ENCODE measurements around the gene GRIK3. TPM values are rescaled to one million over a fixed set of nuclear protein-coding genes. Genes with fewer than 3 reads are reported as not detected.

GRIK3 gene
- total RNA-seq, 2 donors from 2014 or later: 0.30 to 0.55 TPM

DNA sequence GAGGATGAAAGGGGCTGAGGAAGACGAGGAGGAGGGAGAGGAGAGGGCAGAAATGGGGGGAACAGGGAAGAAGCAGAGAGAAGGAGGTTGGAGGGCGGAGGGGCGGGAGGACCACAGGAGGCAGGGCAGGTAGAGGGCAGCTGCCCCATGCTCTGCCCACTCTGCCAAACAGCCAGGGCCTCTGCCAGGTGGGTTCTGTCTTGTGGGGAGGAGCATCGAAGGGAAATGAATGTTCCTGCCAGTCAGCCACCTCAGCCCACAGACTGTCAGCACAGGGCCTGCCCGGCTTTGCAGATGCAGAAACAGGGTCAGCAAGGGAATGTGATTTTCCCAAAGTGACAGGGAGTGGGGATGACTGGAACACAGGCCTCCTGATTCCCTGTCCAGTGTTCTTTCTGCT lies 82.6 kb downstream of the GRIK3 start:
- no peaks in the 10 kb centered on the region for H3K27me3 ChIP-seq
- DNase-seq (ENCODE audit: low spot score): no peak
- H3K27ac ChIP-seq: no peak overlapping the region
- H3K4me1 ChIP-seq: no peaks in the 10 kb centered on the region
- H3K4me3 ChIP-seq: no peak overlapping the region
- no peaks in the 10 kb centered on the region for H3K36me3 ChIP-seq
- TF ChIP-seq CTCF (IDR thresholded peaks at IDR 0.05): no peak
- H3K9me3 ChIP-seq: no peaks in the 10 kb centered on the region

- Histone ChIP-seq H3K36me3 (no peaks in the 10 kb centered on the region), H3K27me3 (no peaks in the 10 kb centered on the region), H3K27ac (no peak overlapping the region), H3K4me1 (no peaks in the 10 kb centered on the region), H3K9me3 (no peaks in the 10 kb centered on the region), H3K4me3 (no peak overlapping the region)
- no peak for TF ChIP-seq CTCF (IDR thresholded peaks at IDR 0.05)
- DNase-seq (ENCODE audit: low spot score): no peak
Observed at GRCh38 chr1:36951292-36951750, 83.0 kb downstream of the GRIK3 start.

GRCh38 chr1:36950604-36951291 lies 83.6 kb downstream of the GRIK3 start:
- DNase-seq (ENCODE audit: low spot score): no peak
- Histone ChIP-seq H3K27ac (no peak overlapping the region), H3K4me3 (no peak overlapping the region), H3K36me3 (no peaks in the 10 kb centered on the region), H3K27me3 (no peaks in the 10 kb centered on the region), H3K4me1 (no peaks in the 10 kb centered on the region), H3K9me3 (no peaks in the 10 kb centered on the region)
- no peak for TF ChIP-seq CTCF (IDR thresholded peaks at IDR 0.05)

DNA sequence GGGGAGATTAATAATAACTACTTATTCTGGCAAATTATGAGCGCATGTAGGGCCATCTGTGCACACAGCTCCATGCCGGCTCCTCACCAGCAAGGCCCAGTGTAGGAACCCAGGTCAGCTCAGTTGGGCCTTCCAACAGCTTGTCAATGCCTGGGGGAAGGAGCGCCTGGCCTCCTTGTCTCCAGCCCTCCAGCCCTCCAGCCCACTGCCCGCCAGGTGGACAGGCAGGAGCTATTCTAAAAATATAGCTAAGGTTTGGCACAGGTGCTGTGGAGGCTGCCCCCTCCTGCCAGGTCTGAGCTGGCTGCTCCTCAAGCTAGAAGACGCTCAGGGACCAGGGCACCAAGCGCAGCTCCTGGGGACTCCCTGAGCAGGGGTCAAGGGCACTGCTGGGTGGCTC lies 85.7 kb downstream of the GRIK3 start:
- Histone ChIP-seq H3K4me1 (no peaks in the 10 kb centered on the region), H3K27me3 (no peaks in the 10 kb centered on the region), H3K27ac (no peak overlapping the region), H3K36me3 (no peaks in the 10 kb centered on the region), H3K9me3 (no peaks in the 10 kb centered on the region), H3K4me3 (no peak overlapping the region)
- DNase-seq (ENCODE audit: low spot score): no peak
- TF ChIP-seq CTCF (IDR thresholded peaks at IDR 0.05): no peak

DNA sequence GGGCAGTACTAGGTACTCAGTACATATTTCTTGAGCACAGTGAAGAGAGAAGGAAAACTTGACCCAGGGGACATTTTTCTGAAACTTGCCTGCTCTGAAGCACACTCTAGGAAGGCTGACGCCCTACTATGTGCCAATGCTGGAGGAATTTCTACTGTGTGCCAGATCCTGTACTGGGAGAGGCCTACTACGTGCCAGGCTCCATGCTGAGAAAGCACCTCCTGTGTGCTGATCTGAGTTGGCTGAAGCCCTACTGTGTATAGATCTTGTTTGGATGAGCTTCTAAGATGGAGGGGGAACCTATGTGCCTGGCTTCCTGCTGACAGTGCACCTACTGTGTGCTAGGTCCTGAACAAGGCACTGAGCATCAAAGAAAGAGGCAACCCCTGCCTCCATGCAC lies 86.2 kb downstream of the GRIK3 start:
- H3K27me3 ChIP-seq: no peaks in the 10 kb centered on the region

More for the DNA sequence above, 86.2 kb downstream of the GRIK3 start:
- Histone ChIP-seq H3K36me3 (no peaks in the 10 kb centered on the region), H3K4me1 (no peaks in the 10 kb centered on the region), H3K9me3 (no peaks in the 10 kb centered on the region), H3K27ac (no peak overlapping the region), H3K4me3 (no peak overlapping the region)
- DNase-seq (ENCODE audit: low spot score): no peak
- TF ChIP-seq CTCF (IDR thresholded peaks at IDR 0.05): no peak
